Midbrain (tissue), 1 donor: ENCODE results near the gene RBSN.

Source experiments
- DNase-seq: peaks from one replicate; lab custom pipeline; 2025; lab: John Stamatoyannopoulos, UW

The RBSN gene

GRCh38 chr3:15099364-15100098 is 583 bp upstream of the RBSN start:
- no peak for DNase-seq

- DNase-seq, result no peak
Observed at GRCh38 chr3:15097891-15098290, 1.1 kb downstream of the RBSN start.

- DNase-seq, result peak; percentile 58
Observed at GRCh38 chr3:15096046-15096445, 2.9 kb downstream of the RBSN start.

GRCh38 chr3:15094187-15094875 is 4.6 kb downstream of the RBSN start:
- DNase-seq, result no peak

GRCh38 chr3:15092686-15093085 is 6.3 kb downstream of the RBSN start:
- DNase-seq, result no peak

GRCh38 chr3:15091575-15091974 is 7.4 kb downstream of the RBSN start:
- no peak for DNase-seq

- no peak for DNase-seq
Observed at GRCh38 chr3:15089201-15089600, 9.7 kb downstream of the RBSN start.

GRCh38 chr3:15086699-15087098 is 12.2 kb downstream of the RBSN start:
- no peak for DNase-seq

GRCh38 chr3:15086263-15086662 is 12.7 kb downstream of the RBSN start:
- DNase-seq, result no peak

GRCh38 chr3:15083252-15083651 is 15.7 kb downstream of the RBSN start:
- DNase-seq, result no peak

GRCh38 chr3:15081960-15082664 is 16.8 kb downstream of the RBSN start:
- DNase-seq, result no peak

GRCh38 chr3:15079091-15079490 is 19.9 kb downstream of the RBSN start:
- no peak for DNase-seq

- DNase-seq, result no peak
Observed at GRCh38 chr3:15074500-15074899, 24.4 kb downstream of the RBSN start.

GRCh38 chr3:15071699-15072098 is 27.2 kb downstream of the RBSN start:
- DNase-seq, result no peak

GRCh38 chr3:15069441-15069840 is 29.5 kb downstream of the RBSN start:
- no peak for DNase-seq

- DNase-seq, result no peak
Observed at GRCh38 chr3:15066467-15066866, 32.5 kb downstream of the RBSN start.

GRCh38 chr3:15065550-15066007 is 33.4 kb downstream of the RBSN start:
- DNase-seq, result no peak

GRCh38 chr3:15064835-15065549 is 34.0 kb downstream of the RBSN start, which contains the start of gene MRPS25:
MRPS25 (minus strand) TSS chr3:15065315; CDS start chr3:15065194, 121 bp downstream.
- peak; percentile 92 for DNase-seq

GRCh38 chr3:15064299-15064834 is 34.6 kb downstream of the RBSN start:
- peak; percentile 4 for DNase-seq

GRCh38 chr3:15063656-15064286 is 35.2 kb downstream of the RBSN start:
- DNase-seq, result no peak

GRCh38 chr3:15063238-15063637 is 35.7 kb downstream of the RBSN start:
- no peak for DNase-seq
